DMS53 treated with DMSO at 0.1 percent for 48 hours (cell line): Measurements from ENCODE around the gene FBF1.
A peak's percentile ranks its signal among the peaks of the same experiment; 100 is the strongest.

Experiments used
- DNase-seq: peaks from one replicate; lab custom pipeline; 2025; ENCODE audit not compliant: unreplicated experiment; lab: John Stamatoyannopoulos, UW

FBF1 gene

GRCh38 chr17:75959051-75959838 is 18.4 kb upstream of the FBF1 start:
- DNase-seq, result no peak

- no peak for DNase-seq
Measured at GRCh38 chr17:75950855-75951554, 10.2 kb upstream of the FBF1 start.

- DNase-seq, result no peak
Measured at GRCh38 chr17:75950421-75950820, 9.6 kb upstream of the FBF1 start.

GRCh38 chr17:75945211-75945610 is 4.4 kb upstream of the FBF1 start:
- DNase-seq, result no peak

GRCh38 chr17:75943491-75943890 is 2.6 kb upstream of the FBF1 start:
- no peak for DNase-seq

GRCh38 chr17:75942473-75942872 is 1.6 kb upstream of the FBF1 start:
- no peak for DNase-seq

- DNase-seq, result no peak
Measured at GRCh38 chr17:75941442-75941819, 589 bp upstream of the FBF1 start.

GRCh38 chr17:75937652-75938051 is 3.2 kb downstream of the FBF1 start:
- no peak for DNase-seq

GRCh38 chr17:75933808-75934207 is 7.0 kb downstream of the FBF1 start:
- DNase-seq, result no peak

- DNase-seq, result no peak
Measured at GRCh38 chr17:75932852-75933251, 8.0 kb downstream of the FBF1 start.

GRCh38 chr17:75931062-75931461 is 9.8 kb downstream of the FBF1 start:
- no peak for DNase-seq

GRCh38 chr17:75927286-75927922 is 13.4 kb downstream of the FBF1 start:
- DNase-seq, result peak; percentile 10

GRCh38 chr17:75926456-75926855 is 14.4 kb downstream of the FBF1 start:
- no peak for DNase-seq

GRCh38 chr17:75925912-75926311 is 14.9 kb downstream of the FBF1 start:
- no peak for DNase-seq

- no peak for DNase-seq
Measured at GRCh38 chr17:75925103-75925502, 15.7 kb downstream of the FBF1 start.

- no peak for DNase-seq
Measured at GRCh38 chr17:75922963-75923874, 17.6 kb downstream of the FBF1 start.

- no peak for DNase-seq
Measured at GRCh38 chr17:75922173-75922961, 18.5 kb downstream of the FBF1 start.

- DNase-seq, result no peak
Measured at GRCh38 chr17:75921596-75921995, 19.2 kb downstream of the FBF1 start.

- no peak for DNase-seq
Measured at GRCh38 chr17:75920045-75920560, 20.7 kb downstream of the FBF1 start.

- no peak for DNase-seq
Measured at GRCh38 chr17:75919611-75920010, 21.2 kb downstream of the FBF1 start.
